MM.1S (cell line): ENCODE measurements around the gene GPATCH4.
A peak's percentile ranks its signal among the peaks of the same experiment; 100 is the strongest.

Experiments used
- DNase-seq: peaks from one replicate; pipeline ENCODE4 v3.0.0-alpha.2; 2015
- H2AFZ ChIP-seq: fragments of 300-600 bp; sonication (generic); 2 replicates; pipeline ENCODE4 v1.6.0; 2016; ENCODE audit warnings: antibody characterized with exemption, low read length
- H3F3A ChIP-seq: fragments of 300-600 bp; sonication (generic); 2 replicates; pipeline ENCODE4 v1.6.1; 2016; ENCODE audit warnings: mild to moderate bottlenecking, antibody characterized with exemption, low read length, moderate library complexity, mixed read lengths; ENCODE audit not compliant: insufficient read depth
- H3K27ac ChIP-seq: fragments of 300-600 bp; sonication (generic); 2 replicates; pipeline ENCODE4 v1.5.1; 2016; ENCODE audit warnings: mild to moderate bottlenecking, low read length
- H3K27me3 ChIP-seq: fragments of 300-600 bp; sonication (generic); replicated peaks from 2 replicates; pipeline ENCODE4 v1.6.0; 2016; ENCODE audit warnings: low read length; ENCODE audit not compliant: insufficient read depth
- H3K36me3 ChIP-seq: fragments of 300-600 bp; sonication (generic); replicated peaks from 2 replicates; pipeline ENCODE4 v1.6.1; 2016; ENCODE audit warnings: mild to moderate bottlenecking, low read length, mixed read lengths; ENCODE audit not compliant: insufficient read depth
- H3K4me1 ChIP-seq: fragments of 300-600 bp; sonication (generic); 2 replicates; pipeline ENCODE4 v1.6.1; 2016; ENCODE audit warnings: low read length, mixed read lengths
- H3K4me2 ChIP-seq: fragments of 300-600 bp; sonication (generic); 2 replicates; pipeline ENCODE4 v1.6.0; 2016; ENCODE audit warnings: low read depth, low read length
- H3K4me3 ChIP-seq: fragments of 300-600 bp; sonication (generic); 2 replicates; pipeline ENCODE4 v1.5.1; 2016; ENCODE audit warnings: low read length, mixed read lengths
- H3K79me2 ChIP-seq: fragments of 300-600 bp; sonication (generic); 2 replicates; pipeline ENCODE4 v1.6.1; 2016; ENCODE audit warnings: mixed run types, low read length, mixed read lengths
- H3K9ac ChIP-seq: fragments of 300-600 bp; sonication (generic); 2 replicates; pipeline ENCODE4 v1.6.1; 2016; ENCODE audit warnings: low read length, mixed read lengths
- H3K9me2 ChIP-seq: fragments of 300-600 bp; sonication (generic); replicated peaks from 2 replicates; pipeline ENCODE4 v1.6.1; 2016; ENCODE audit warnings: mild to moderate bottlenecking, low read length, mixed read lengths; ENCODE audit not compliant: insufficient read depth
- H3K9me3 ChIP-seq: fragments of 300-600 bp; sonication (generic); replicated peaks from 2 replicates; pipeline ENCODE4 v1.6.1; 2016; ENCODE audit warnings: mild to moderate bottlenecking, low read length, mixed read lengths; ENCODE audit not compliant: insufficient read depth
- H4K20me1 ChIP-seq: fragments of 300-600 bp; sonication (generic); 2 replicates; pipeline ENCODE4 v1.6.1; 2016; ENCODE audit warnings: mild to moderate bottlenecking, low read length, moderate library complexity, mixed read lengths; ENCODE audit not compliant: insufficient read depth
- EZH2 ChIP-seq: fragments of 300-600 bp; sonication (generic); optimal IDR thresholded peaks from 2 replicates; pipeline ENCODE3; 2017; ENCODE audit warnings: low read depth, mild to moderate bottlenecking, antibody characterized with exemption, low read length, mixed read lengths
- EZH2phosphoT487 ChIP-seq: fragments of 300-600 bp; sonication (generic); IDR thresholded peaks from 2 replicates; pipeline ENCODE4 v1.6.1; 2018; ENCODE audit warnings: antibody characterized with exemption, low read length
- TF ChIP-seq, protein P1 (sequence below): fragments of 300-600 bp; sonication (generic); IDR thresholded peaks from 2 replicates; pipeline ENCODE4 v1.5.1; 2016; ENCODE audit warnings: antibody characterized with exemption, low read length, mixed read lengths

The GPATCH4 gene

DNA sequence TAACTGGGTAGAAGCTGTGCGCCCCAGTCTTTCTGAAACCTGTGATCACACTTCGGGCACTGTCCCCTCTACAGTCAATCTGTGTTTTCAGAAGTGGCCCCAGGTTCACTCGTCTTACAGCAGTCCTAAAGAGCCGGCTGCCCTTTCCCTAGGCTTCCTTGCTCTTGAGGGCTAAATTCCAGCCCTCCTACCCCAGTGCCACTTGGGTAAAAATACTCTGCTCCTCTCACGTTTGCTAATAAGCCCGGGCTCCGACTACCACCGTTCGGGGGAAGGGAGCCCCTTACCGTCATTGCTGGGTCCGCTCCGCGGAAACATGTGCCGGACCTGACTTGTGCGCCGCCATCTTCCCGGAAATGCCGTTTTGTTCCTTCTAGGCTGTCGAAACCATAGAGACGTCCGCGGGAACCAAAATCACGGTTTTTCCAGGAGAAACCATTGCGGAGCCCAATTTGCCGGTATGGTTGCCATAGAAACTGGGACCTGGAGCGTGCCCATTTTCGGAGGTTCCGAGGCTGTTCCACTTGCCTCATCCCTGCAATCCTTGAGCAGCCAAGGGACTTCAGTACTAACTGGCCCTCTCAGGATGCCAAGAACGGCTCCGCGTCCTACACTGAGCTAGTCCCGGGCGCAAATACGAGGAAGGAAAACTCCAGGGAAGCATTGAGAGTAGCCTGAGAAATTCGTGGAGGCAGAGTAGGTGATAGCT lies at the start of gene GPATCH4:
Gene GPATCH4 (minus strand): TSS at position 358 of the 709 bp plus-strand sequence.
- Histone ChIP-seq H3K36me3 (peaks cover 15% of the 10 kb centered on the region; the same call in 1 of the 2 replicates), H2AFZ (peak within 1 kb of the TSS; percentile 92), H3K4me2 (peak within 1 kb of the TSS; percentile 86), H3K4me3 (peak within 1 kb of the TSS; percentile 84), H4K20me1 (no peaks in the 10 kb centered on the region), H3K9me2 (no peaks in the 10 kb centered on the region), H3F3A (peaks cover 12% of the 10 kb centered on the region), H3K27ac (peak within 1 kb of the TSS; percentile 44), H3K9ac (peak within 1 kb of the TSS; percentile 68), H3K9me3 (no peaks in the 10 kb centered on the region), H3K79me2 (peaks cover 54% of the 10 kb centered on the region), H3K27me3 (no peaks in the 10 kb centered on the region), H3K4me1 (peaks cover 12% of the 10 kb centered on the region)
- DNase-seq, result peak; percentile 87
- TF ChIP-seq EZH2, result no peak
- TF ChIP-seq EZH2phosphoT487, result no peak
- TF ChIP-seq, protein P1, sequence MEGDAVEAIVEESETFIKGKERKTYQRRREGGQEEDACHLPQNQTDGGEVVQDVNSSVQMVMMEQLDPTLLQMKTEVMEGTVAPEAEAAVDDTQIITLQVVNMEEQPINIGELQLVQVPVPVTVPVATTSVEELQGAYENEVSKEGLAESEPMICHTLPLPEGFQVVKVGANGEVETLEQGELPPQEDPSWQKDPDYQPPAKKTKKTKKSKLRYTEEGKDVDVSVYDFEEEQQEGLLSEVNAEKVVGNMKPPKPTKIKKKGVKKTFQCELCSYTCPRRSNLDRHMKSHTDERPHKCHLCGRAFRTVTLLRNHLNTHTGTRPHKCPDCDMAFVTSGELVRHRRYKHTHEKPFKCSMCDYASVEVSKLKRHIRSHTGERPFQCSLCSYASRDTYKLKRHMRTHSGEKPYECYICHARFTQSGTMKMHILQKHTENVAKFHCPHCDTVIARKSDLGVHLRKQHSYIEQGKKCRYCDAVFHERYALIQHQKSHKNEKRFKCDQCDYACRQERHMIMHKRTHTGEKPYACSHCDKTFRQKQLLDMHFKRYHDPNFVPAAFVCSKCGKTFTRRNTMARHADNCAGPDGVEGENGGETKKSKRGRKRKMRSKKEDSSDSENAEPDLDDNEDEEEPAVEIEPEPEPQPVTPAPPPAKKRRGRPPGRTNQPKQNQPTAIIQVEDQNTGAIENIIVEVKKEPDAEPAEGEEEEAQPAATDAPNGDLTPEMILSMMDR, result no peak

DNA sequence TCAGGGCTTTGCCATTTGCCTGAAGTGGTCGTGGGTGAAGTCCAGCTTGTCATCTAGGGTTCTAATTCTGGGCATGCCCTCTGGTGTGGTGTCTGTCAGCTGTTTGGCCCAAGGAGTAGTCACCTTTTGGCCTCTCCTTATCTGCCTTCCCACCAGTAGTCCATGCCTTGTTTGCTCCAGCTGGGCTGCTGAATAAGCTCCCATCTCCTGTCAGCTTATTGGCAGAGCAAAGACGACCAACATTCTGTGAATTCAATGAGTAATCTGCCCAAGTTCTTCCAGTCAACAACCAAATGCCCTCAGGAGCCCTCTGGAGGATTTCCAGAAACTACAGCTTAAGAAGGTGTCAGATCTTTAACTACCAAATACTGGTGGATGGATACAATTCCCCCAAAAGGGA lies 47.7 kb upstream of the GPATCH4 start:
- no peak overlapping the region for H3K9ac ChIP-seq
- no peaks in the 10 kb centered on the region for H3F3A ChIP-seq
- no peaks in the 10 kb centered on the region for H3K27me3 ChIP-seq
- no peaks in the 10 kb centered on the region for H3K9me2 ChIP-seq
- H3K4me2 ChIP-seq, result no peak overlapping the region
- DNase-seq, result no peak
- peaks cover 34% of the 10 kb centered on the region for H3K79me2 ChIP-seq
- H3K4me3 ChIP-seq, result no peak overlapping the region
- no peak for TF ChIP-seq EZH2
- no peak for TF ChIP-seq EZH2phosphoT487
- TF ChIP-seq, protein P1, result no peak
- no peak overlapping the region for H3K27ac ChIP-seq
- 0 out of 2 replicates have a peak, but pooled peaks cover 13% of the 10 kb centered on the region for H3K36me3 ChIP-seq
- no peak overlapping the region for H2AFZ ChIP-seq
- no peaks in the 10 kb centered on the region for H3K9me3 ChIP-seq
- H3K4me1 ChIP-seq, result no peaks in the 10 kb centered on the region
- peaks cover 21% of the 10 kb centered on the region for H4K20me1 ChIP-seq

DNA sequence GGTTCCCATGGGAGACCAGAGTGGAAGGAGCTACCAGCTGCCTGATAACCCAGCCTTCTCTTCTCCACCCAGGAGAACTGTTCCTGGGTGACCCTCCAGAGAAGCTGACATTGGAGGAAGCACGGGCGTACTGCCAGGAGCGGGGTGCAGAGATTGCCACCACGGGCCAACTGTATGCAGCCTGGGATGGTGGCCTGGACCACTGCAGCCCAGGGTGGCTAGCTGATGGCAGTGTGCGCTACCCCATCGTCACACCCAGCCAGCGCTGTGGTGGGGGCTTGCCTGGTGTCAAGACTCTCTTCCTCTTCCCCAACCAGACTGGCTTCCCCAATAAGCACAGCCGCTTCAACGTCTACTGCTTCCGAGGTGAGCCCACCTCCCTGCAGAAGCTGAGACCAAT lies 47.2 kb upstream of the GPATCH4 start:
- Histone ChIP-seq H3K9me2 (no peaks in the 10 kb centered on the region), H3K4me2 (no peak overlapping the region), H3K4me1 (no peaks in the 10 kb centered on the region), H3K27ac (no peak overlapping the region), H3K9ac (no peak overlapping the region), H3K36me3 (0 out of 2 replicates have a peak, but pooled peaks cover 13% of the 10 kb centered on the region), H2AFZ (no peak overlapping the region), H3F3A (no peaks in the 10 kb centered on the region; the same call in 1 of the 2 replicates), H4K20me1 (peaks cover 21% of the 10 kb centered on the region), H3K79me2 (peaks cover 29% of the 10 kb centered on the region), H3K9me3 (no peaks in the 10 kb centered on the region), H3K4me3 (no peak overlapping the region), H3K27me3 (no peaks in the 10 kb centered on the region)
- TF ChIP-seq, protein P1, result no peak
- TF ChIP-seq EZH2 (no peak), EZH2phosphoT487 (no peak)
- DNase-seq, result no peak
